Activated naive CD4-positive, alpha-beta T cell treated with anti-CD3 and anti-CD28 coated beads, Interleukin-2, amount 50 U/mL, for 24 hours (primary cell): ENCODE measurements around the gene STEAP2.

ENCODE experiments used
- H3K27ac Mint-ChIP-seq: one replicate; pipeline ENCODE4 v1.8.0; 2021; ENCODE audit warnings: mild to moderate bottlenecking, mixed read lengths
- H3K27me3 Mint-ChIP-seq: one replicate; pipeline ENCODE4 v1.8.0; 2021; ENCODE audit warnings: mixed read lengths
- H3K36me3 Mint-ChIP-seq: one replicate; pipeline ENCODE4 v1.8.0; 2021; ENCODE audit warnings: mixed read lengths
- H3K4me1 Mint-ChIP-seq: one replicate; pipeline ENCODE4 v1.8.0; 2021; ENCODE audit warnings: mixed read lengths
- H3K4me3 Mint-ChIP-seq: one replicate; pipeline ENCODE4 v1.8.0; 2021; ENCODE audit warnings: mild to moderate bottlenecking, mixed read lengths
- H3K9me3 Mint-ChIP-seq: one replicate; pipeline ENCODE4 v1.8.0; 2021; ENCODE audit warnings: mixed read lengths

STEAP2 gene

DNA sequence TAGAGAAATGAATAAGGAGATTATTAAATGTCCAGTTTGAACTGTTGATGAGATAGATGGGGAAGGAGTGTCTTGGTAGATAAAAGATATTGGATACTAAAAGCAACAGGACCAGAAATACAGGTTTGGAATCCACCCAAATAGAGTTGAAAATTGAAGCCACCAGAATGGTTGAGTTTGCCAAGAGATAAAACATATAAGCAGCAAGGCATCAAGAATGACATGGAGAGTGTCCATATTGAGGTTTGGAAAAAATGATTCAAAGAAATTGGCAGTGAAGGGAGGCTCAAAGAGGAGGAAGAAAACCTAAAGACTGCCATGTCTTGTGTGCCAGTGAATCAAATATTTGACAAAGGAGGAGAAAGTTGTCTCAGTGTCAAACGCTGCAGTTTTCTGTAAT lies 57.6 kb downstream of the STEAP2 start:
- Mint-ChIP-seq H3K4me1 (no peaks in the 10 kb centered on the region), H3K36me3 (no peaks in the 10 kb centered on the region), H3K27me3 (peaks cover 4% of the 10 kb centered on the region), H3K9me3 (no peaks in the 10 kb centered on the region), H3K27ac (no peak overlapping the region), H3K4me3 (no peak overlapping the region)

DNA sequence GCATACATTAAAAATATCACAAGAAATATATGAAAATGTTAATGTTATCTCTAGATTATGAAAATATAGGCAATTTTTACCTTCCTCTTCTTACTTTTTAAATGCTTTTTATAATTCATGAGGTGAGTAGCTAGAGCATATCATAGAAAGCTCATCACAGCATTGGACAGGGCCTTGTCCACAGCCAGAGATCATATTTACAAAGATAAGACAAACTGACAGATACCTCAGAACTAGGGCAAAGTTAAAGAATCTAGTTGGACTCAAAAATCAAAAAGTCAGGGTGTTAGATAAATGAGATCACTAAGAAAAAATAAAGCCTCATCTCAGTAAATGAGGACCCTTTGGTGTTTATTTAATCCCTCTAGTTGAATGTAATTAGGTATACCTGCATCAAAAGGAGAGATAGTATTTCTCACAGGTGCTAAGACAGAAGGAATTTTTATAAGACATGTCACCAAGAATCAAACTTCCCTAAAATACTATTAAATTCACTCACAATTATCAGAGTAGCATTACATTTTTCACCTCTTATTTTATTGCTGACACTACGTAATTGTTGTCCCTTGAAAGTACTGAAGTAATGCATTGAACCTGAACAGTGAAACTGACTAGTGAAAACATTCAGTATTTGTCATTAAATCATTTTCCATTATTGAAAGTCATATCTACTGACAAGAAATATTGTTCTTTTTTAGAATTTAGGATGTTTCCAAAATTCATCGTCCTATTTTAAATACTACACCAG lies 59.1 kb downstream of the STEAP2 start:
- Mint-ChIP-seq H3K27me3 (peaks cover 2% of the 10 kb centered on the region), H3K36me3 (no peaks in the 10 kb centered on the region), H3K27ac (no peak overlapping the region), H3K9me3 (no peaks in the 10 kb centered on the region), H3K4me3 (no peak overlapping the region), H3K4me1 (no peaks in the 10 kb centered on the region)

DNA sequence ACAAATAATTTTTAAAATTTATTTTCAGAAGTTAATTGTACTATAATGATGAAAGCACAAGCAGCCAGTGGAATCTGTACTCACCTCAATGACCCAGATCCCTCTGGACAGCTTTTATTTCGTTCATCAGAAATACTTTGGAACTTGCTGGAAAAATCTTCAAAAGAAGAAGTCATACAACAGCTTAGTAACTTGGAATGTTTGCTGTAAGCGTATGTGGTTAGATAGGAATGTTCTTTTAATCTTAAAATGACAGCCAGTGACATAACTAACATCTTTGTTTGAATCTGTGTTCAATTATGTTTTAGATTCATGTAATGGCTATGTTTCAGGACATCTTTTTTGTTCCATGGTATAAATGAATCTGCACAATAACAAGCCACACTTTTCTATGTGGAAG lies 60.2 kb downstream of the STEAP2 start:
- no peaks in the 10 kb centered on the region for H3K4me1 Mint-ChIP-seq
- no peaks in the 10 kb centered on the region for H3K36me3 Mint-ChIP-seq
- H3K27ac Mint-ChIP-seq = no peak overlapping the region
- H3K9me3 Mint-ChIP-seq = no peaks in the 10 kb centered on the region
- peaks cover 2% of the 10 kb centered on the region for H3K27me3 Mint-ChIP-seq
- no peak overlapping the region for H3K4me3 Mint-ChIP-seq

DNA sequence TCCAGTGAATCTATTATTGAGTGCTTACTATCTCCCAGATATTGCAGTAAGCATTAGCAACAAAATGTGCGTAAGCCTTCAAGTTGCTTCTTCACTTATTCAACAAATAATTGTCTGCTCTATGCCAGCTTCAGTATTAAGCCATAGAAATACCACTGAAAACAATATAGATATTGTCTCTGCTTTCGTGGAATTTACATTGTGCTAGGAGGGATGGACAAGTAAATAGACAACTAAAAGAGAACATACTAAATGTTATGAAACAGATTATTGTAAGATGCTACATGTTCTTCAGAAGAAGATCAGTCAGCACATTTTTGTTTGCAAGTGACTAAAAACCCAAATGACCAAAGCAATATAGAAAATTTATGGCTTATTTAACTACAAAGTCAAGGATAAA lies 60.7 kb downstream of the STEAP2 start:
- no peaks in the 10 kb centered on the region for H3K9me3 Mint-ChIP-seq
- no peak overlapping the region for H3K4me3 Mint-ChIP-seq
- no peaks in the 10 kb centered on the region for H3K4me1 Mint-ChIP-seq
- H3K27me3 Mint-ChIP-seq = peaks cover 2% of the 10 kb centered on the region
- H3K36me3 Mint-ChIP-seq = no peaks in the 10 kb centered on the region
- no peak overlapping the region for H3K27ac Mint-ChIP-seq

DNA sequence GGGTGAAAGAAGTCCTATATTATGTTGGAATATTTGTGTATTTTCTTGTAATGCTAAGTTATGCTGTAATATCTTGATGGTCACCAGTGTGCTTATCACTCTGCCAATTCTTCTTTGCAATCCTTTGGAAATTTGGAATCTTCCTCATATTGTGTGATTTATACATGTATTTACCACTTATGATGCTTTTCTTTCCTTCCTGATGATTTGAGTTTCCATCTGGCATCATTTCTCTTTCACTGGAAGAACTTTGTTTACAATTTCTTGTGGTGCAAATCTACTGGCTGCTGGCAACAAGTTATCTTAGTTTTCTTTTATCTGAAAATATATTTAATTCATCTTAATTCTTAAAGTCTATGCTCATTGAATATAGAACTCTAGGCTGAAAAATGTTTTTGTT lies 62.6 kb downstream of the STEAP2 start:
- Mint-ChIP-seq H3K4me3 (no peak overlapping the region), H3K36me3 (no peaks in the 10 kb centered on the region), H3K27me3 (no peaks in the 10 kb centered on the region), H3K9me3 (no peaks in the 10 kb centered on the region), H3K4me1 (no peaks in the 10 kb centered on the region), H3K27ac (no peak overlapping the region)

DNA sequence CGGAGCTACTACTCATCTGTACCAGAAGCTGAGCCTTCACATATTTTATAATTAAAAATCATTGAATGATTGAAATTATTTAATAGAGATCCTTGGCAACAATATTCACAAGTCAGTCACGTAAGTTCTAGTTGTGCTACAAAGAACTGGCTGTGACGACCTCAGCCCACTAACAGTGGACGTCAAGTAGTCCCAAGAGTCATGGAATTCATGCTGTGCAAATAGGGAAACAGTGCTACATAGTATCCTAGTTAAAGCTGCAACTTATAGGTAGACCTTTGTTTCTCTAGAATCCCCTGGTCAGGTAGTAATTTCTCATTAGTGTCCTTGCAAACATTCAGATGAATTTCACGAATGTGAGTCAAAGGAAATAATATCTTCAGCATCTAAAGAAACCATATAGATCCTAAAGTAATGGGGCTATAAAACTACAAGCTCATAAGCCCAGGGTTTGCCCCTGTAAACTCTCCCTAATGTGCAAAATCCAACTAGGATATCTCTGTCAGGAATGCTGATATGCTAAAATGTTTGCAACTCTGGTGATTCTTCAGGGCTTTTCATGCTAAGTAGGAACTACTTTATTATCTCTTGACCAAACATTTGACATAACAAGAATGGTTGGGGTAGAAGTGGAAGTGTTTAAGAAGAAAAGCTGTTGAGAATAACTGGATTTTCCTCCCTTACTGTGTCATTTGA lies 64.6 kb downstream of the STEAP2 start:
- no peak overlapping the region for H3K4me3 Mint-ChIP-seq
- H3K27ac Mint-ChIP-seq = no peak overlapping the region
- peaks cover 2% of the 10 kb centered on the region for H3K27me3 Mint-ChIP-seq
- no peaks in the 10 kb centered on the region for H3K36me3 Mint-ChIP-seq
- no peaks in the 10 kb centered on the region for H3K4me1 Mint-ChIP-seq
- no peaks in the 10 kb centered on the region for H3K9me3 Mint-ChIP-seq
